ENCODE measurements around the gene CELF4. TPM values are rescaled to one million over a fixed set of nuclear protein-coding genes. Genes with fewer than 3 reads are reported as not detected.

CELF4 gene
- total RNA-seq, 4 donors from 2014 or later: 0.32 to 0.81 (median 0.77) TPM

DNA sequence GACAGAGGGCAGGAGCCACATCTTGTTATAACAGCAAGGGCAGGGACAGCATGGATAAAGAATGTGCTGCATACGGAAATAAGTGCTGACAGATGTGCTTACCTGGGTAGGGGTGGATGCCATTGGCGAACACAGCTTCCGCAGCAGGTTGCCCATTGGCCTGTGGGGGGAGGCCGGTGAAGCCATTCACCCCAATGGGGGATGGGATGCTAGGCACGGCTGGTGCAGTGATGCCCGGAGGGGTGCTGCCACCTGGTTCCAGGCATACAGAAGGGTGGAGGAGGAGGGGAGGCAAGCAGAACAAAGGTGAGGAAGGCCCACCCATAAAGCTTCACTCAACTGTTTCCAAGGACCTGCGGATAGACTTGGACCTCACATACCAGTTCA is 294.9 kb downstream of the CELF4 start:
- Histone ChIP-seq H3K36me3 (no peaks in the 10 kb centered on the region), H3K27ac (no peak overlapping the region), H3K9me3 (no peaks in the 10 kb centered on the region), H3K27me3 (peaks cover 52% of the 10 kb centered on the region), H3K4me1 (no peaks in the 10 kb centered on the region), H3K4me3 (no peak overlapping the region)
- TF ChIP-seq EP300 (IDR thresholded peaks at IDR 0.05): no peak
- TF ChIP-seq POLR2A (IDR thresholded peaks at IDR 0.05): no peak
- TF ChIP-seq, protein P1, sequence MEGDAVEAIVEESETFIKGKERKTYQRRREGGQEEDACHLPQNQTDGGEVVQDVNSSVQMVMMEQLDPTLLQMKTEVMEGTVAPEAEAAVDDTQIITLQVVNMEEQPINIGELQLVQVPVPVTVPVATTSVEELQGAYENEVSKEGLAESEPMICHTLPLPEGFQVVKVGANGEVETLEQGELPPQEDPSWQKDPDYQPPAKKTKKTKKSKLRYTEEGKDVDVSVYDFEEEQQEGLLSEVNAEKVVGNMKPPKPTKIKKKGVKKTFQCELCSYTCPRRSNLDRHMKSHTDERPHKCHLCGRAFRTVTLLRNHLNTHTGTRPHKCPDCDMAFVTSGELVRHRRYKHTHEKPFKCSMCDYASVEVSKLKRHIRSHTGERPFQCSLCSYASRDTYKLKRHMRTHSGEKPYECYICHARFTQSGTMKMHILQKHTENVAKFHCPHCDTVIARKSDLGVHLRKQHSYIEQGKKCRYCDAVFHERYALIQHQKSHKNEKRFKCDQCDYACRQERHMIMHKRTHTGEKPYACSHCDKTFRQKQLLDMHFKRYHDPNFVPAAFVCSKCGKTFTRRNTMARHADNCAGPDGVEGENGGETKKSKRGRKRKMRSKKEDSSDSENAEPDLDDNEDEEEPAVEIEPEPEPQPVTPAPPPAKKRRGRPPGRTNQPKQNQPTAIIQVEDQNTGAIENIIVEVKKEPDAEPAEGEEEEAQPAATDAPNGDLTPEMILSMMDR (IDR thresholded peaks at IDR 0.05): no peak
- no peak for TF ChIP-seq POLR2AphosphoS5 (IDR thresholded peaks at IDR 0.05)
- no peak for ATAC-seq
- WGBS, 2 donors (ENCODE audit: low coverage in 1 of 2): 73 to 88% methylated on average over 6 to 7 of the region's 7 CpGs

DNA sequence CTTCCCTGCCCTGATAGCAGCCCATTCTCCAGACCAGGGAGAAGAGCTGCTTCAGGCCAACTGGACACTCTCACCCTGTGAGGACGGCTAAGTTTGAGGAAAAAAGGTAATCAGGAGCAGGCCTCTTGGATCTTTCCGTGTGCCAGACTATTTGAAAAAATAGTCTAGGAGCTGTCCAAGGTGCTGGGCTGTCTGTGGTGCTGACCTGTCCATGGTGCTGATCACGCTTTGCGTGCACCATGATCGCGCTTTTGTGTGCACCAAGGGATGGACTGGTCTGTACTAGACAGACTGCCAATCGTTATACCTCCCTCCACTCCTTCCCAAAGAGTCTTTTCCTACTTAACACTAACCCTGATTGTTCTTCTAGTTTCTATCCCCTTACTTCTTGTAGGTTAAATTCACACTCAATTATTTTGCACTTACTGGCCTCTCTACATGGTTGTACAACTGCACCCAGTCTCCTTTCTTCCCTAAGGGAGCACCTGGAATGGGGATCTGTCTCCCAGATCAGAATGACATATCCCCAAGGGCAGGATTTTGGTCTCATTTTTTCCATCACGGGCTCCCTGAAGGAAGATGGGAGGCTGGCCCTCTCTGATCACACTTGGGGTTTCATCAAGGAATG is 295.4 kb downstream of the CELF4 start:
- H3K27ac ChIP-seq: no peak overlapping the region
- H3K4me1 ChIP-seq: no peaks in the 10 kb centered on the region
- no peaks in the 10 kb centered on the region for H3K36me3 ChIP-seq
- no peak overlapping the region for H3K4me3 ChIP-seq
- no peak for ATAC-seq
- 14 to 17% methylated on average over 5 of the region's 8 CpGs for WGBS, 2 donors (ENCODE audit: low coverage in 1 of 2)
- H3K27me3 ChIP-seq: peaks cover 52% of the 10 kb centered on the region
- TF ChIP-seq EP300 (IDR thresholded peaks at IDR 0.05): no peak
- TF ChIP-seq POLR2AphosphoS5 (IDR thresholded peaks at IDR 0.05): no peak
- no peak for TF ChIP-seq POLR2A (IDR thresholded peaks at IDR 0.05)
- TF ChIP-seq, protein P1 (IDR thresholded peaks at IDR 0.05): no peak
- no peaks in the 10 kb centered on the region for H3K9me3 ChIP-seq

DNA sequence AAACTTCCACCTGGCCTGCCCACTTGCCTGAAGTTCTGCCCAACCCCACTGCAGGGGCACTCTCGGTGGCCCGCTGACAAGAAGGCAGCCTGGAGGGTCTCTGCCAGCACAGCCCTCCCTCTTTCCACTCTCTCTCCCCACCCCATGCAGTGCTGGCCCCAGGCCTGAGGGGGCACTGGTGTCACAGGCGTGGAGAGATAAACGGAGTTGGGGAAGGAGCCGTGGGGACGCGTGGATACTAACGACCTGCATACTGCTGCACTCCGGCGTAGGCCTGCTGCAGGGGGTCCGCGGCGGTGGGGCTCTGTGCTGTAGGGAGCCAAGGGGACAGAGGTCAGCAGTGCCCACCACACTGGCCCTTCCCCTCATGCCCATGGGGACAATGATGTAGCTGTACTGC is 299.3 kb downstream of the CELF4 start:
- Histone ChIP-seq H3K4me1 (no peaks in the 10 kb centered on the region), H3K27me3 (peaks cover 51% of the 10 kb centered on the region), H3K36me3 (no peaks in the 10 kb centered on the region), H3K9me3 (no peaks in the 10 kb centered on the region), H3K4me3 (no peak overlapping the region), H3K27ac (no peak overlapping the region)
- WGBS, 2 donors (ENCODE audit: low coverage in 1 of 2): 80% methylated on average over 2 of the region's 13 CpGs; no CpG with 5 or more reads in 1 of the 2 donors
- TF ChIP-seq, protein P1 (IDR thresholded peaks at IDR 0.05): no peak
- TF ChIP-seq POLR2AphosphoS5 (IDR thresholded peaks at IDR 0.05) (no peak), EP300 (IDR thresholded peaks at IDR 0.05) (no peak), POLR2A (IDR thresholded peaks at IDR 0.05) (no peak)
- no peak for ATAC-seq

DNA sequence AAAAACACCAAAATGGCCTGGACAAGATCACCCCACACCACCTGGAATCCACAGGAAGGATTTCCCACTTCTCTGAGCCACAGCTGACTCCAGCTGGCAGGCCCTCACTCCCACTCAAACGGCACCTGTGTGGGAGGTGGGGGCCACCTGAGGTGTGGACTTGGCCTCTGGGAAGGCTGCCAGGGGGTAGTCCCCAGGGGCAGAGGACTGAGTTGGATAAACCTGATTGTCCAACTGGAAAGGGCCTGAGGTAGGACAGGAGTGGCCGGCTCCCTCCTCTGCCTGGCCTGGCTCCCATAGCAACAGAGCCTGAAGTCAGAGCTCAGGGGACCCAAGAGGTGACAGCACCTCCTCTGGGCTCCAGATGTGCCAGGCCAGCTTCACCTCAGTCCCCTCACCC is 300.2 kb downstream of the CELF4 start:
- Histone ChIP-seq H3K9me3 (no peaks in the 10 kb centered on the region), H3K36me3 (no peaks in the 10 kb centered on the region), H3K27me3 (peaks cover 60% of the 10 kb centered on the region), H3K4me1 (no peaks in the 10 kb centered on the region), H3K27ac (no peak overlapping the region), H3K4me3 (no peak overlapping the region)
- no peak for ATAC-seq
- TF ChIP-seq EP300 (IDR thresholded peaks at IDR 0.05) (no peak), POLR2AphosphoS5 (IDR thresholded peaks at IDR 0.05) (no peak), POLR2A (IDR thresholded peaks at IDR 0.05) (no peak)
- TF ChIP-seq, protein P1 (IDR thresholded peaks at IDR 0.05): no peak
- WGBS, 2 donors (ENCODE audit: low coverage in 1 of 2): no CpG with 5 or more reads among the region's 2 CpGs

DNA sequence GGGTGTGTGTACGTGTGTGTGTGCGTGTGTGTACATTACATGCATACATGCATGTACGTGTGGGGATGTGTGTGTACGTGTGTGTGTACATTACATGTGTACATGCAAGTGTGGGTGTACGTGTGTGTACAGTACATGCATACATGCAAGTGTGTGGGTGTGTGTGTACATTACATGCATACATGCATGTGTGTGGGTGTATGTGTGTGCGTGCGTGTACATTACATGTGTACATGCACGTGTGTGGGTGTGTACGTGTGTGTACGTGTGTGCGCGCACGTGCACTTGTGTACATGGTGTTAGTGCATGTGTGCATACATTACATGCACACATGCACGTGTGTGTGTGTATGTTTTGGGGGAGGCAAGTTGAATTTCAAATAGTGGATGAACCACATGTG is 300.6 kb downstream of the CELF4 start:
- Histone ChIP-seq H3K27ac (no peak overlapping the region), H3K36me3 (no peaks in the 10 kb centered on the region), H3K4me1 (no peaks in the 10 kb centered on the region), H3K9me3 (no peaks in the 10 kb centered on the region), H3K4me3 (no peak overlapping the region), H3K27me3 (peaks cover 64% of the 10 kb centered on the region)
- no peak for ATAC-seq
- WGBS, 2 donors (ENCODE audit: low coverage in 1 of 2): 70 to 92% methylated on average over 13 to 14 of the region's 14 CpGs
- no peak for TF ChIP-seq POLR2A (IDR thresholded peaks at IDR 0.05)
- no peak for TF ChIP-seq EP300 (IDR thresholded peaks at IDR 0.05)
- TF ChIP-seq POLR2AphosphoS5 (IDR thresholded peaks at IDR 0.05): no peak
- TF ChIP-seq, protein P1 (IDR thresholded peaks at IDR 0.05): no peak
